Vagina (tissue), 2 donors: ENCODE data around the gene EPS8L2.

Experiments used
- CTCF ChIP-seq, 3 experiments: fragments of 450-650 bp in 2 of 3; fragments of 200-600 bp in 1 of 3; sonication (generic) in 1 of 3; IDR thresholded peaks; one replicate each; pipeline ENCODE4 v1.5.1; 2017 to 2019; ENCODE audit warnings: antibody characterized with exemption in 3 of 3, mild to moderate bottlenecking in 2 of 3, moderate library complexity in 2 of 3
- POLR2A ChIP-seq, 2 donors: fragments of 450-650 bp; IDR thresholded peaks; one replicate each; pipeline ENCODE4 v1.6.1; 2017; ENCODE audit warnings: antibody characterized with exemption in 2 of 2, mild to moderate bottlenecking in 2 of 2, moderate library complexity in 2 of 2
- POLR2AphosphoS5 ChIP-seq, 2 donors: sonication (generic); formaldehyde crosslinking; IDR thresholded peaks; one replicate each; pipeline ENCODE4 v1.9.0; 2017; ENCODE audit warnings: antibody characterized with exemption in 2 of 2, mild to moderate bottlenecking in 2 of 2, low read depth in 1 of 2; ENCODE audit not compliant: insufficient read depth in 1 of 2

- TF ChIP-seq CTCF (IDR thresholded peaks at IDR 0.05), result no peak
- TF ChIP-seq POLR2A (IDR thresholded peaks at IDR 0.05), result no peak
- no peak for TF ChIP-seq POLR2AphosphoS5 (IDR thresholded peaks at IDR 0.05; ENCODE audit: insufficient read depth in 1 of 2, low read depth in 1 of 2)
Measured at GRCh38 chr11:714436-714835, 8.4 kb downstream of the EPS8L2 start.
